ENCODE results near the gene BACH2.

DNA sequence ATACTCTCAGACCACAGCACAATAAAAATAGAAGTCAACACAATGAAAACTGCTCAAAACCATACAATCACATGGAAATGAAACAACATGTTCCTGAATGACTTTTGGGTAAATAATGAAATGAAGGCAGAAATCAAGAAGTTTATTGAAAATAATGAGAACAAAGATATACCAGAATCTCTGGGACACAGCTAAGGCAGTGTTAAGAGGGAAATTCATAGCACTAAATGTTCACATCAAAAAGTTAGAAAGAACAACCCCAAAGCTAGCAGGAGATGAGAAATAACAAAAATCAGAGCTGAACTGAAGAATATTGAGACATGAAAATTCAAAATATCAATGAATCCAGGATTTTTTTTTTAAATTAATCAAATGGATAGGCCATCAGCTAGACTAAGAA is 183.3 kb downstream of the BACH2 start:
- TF ChIP-seq, protein P1, sequence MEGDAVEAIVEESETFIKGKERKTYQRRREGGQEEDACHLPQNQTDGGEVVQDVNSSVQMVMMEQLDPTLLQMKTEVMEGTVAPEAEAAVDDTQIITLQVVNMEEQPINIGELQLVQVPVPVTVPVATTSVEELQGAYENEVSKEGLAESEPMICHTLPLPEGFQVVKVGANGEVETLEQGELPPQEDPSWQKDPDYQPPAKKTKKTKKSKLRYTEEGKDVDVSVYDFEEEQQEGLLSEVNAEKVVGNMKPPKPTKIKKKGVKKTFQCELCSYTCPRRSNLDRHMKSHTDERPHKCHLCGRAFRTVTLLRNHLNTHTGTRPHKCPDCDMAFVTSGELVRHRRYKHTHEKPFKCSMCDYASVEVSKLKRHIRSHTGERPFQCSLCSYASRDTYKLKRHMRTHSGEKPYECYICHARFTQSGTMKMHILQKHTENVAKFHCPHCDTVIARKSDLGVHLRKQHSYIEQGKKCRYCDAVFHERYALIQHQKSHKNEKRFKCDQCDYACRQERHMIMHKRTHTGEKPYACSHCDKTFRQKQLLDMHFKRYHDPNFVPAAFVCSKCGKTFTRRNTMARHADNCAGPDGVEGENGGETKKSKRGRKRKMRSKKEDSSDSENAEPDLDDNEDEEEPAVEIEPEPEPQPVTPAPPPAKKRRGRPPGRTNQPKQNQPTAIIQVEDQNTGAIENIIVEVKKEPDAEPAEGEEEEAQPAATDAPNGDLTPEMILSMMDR (IDR thresholded peaks at IDR 0.05; ENCODE audit: insufficient read depth, low read length, poor library complexity, severe bottlenecking) = no peak
- TF ChIP-seq EZH2phosphoT487 (conservative IDR thresholded peaks at IDR 0.05; ENCODE audit: low read length) = no peak
